Glomerular visceral epithelial cell (primary cell): ENCODE measurements around the gene TMC4.
A peak's percentile ranks its signal among the peaks of the same experiment; 100 is the strongest.

Experiments used
- DNase-seq: peaks from one replicate; pipeline ENCODE4 v3.0.0-alpha.2; 2016; ENCODE audit errors: extremely low spot score

TMC4 gene

DNA sequence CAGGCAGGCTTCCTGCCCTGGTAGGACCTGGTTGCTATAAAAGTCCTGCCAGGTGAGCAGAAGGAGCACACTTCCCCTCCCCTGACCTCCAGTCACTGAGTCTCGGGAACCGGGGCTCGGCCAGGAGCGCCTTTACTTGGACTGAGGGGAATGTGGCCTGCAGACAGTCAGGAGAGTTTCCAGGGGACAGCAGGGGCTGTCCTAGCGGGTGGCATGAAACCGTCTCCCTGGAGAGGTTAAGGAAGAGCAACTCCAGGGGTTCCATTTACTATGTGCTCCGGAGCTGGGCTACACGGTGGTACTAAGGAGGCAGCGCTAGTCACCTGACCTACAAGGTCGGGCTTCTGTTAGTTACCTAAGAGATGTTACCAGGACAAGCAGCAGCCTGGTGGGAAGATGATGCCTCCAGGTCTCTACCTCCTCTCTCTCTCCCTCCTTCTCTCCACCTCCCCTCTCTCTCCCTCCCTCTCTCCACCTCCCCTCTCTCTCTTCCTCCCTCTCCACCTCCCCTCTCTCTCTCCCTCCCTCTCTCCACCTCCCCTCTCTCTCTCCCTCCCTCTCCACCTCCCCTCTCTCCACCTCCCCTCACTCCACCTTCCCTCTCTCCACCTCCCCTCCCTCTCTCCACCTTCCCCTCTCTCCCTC, 39.5 kb downstream of the TMC4 start:
- peak; percentile 90 for DNase-seq

DNA sequence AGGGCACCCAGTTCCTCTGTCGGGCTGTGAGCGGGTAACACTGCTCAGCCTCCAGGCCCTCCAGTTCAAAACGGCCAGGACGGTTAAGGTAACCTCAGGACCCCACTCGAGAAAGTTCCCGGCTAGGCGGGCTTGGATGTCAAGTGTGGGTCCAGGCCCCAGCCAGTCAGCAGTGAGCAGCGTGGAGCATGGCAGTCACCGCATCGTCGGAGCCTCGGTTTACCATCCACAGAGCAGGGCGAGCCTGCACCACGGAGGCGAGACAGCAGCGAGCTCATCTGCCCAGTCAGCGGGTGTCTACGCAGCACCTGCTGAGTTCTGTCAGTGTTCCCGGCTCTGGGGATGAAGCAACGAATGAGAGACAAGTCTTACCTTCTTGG, 43.4 kb downstream of the TMC4 start:
- no peak for DNase-seq

DNA sequence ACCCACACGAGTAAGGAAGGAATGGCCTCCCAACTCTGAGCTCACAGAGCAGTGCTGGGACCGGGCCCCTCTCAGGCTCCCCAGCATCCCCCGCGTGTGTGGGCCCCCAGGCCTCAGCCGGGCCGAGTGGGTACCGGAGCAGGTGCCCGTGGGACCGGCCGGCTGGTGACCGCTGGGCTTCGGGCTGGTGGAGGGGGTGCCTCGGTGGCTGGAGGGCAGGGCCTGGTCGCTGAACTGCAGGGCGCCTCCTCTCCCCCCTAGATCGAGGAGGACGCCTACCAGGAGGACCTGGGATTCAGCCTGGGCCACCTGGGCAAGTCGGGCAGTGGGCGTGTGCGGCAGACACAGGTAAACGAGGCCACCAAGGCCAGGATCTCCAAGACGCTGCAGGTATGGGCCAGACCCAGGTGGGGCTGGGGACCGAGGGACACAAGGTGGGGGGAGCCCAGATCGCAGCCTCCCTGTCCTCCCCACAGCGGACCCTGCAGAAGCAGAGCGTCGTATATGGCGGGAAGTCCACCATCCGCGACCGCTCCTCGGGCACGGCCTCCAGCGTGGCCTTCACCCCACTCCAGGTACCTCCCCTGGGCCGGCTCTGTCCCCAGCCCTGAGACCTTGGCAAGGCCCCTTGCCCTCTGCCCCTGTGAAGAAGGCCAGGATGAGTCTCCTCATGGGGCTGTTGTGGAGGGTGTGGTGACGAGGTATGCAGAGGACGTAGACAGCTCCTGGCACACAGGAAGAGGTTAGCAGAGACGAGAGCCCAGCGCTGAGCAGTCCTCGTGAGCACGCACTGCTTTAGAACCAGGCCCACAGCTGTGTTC, 44.0 kb downstream of the TMC4 start:
- DNase-seq = no peak

- no peak for DNase-seq
These were observed 44.6 kb downstream of the TMC4 start for GRCh38 chr19:54128441-54128725.

- no peak for DNase-seq
These were observed 45.1 kb downstream of the TMC4 start for GRCh38 chr19:54127688-54128440.

DNA sequence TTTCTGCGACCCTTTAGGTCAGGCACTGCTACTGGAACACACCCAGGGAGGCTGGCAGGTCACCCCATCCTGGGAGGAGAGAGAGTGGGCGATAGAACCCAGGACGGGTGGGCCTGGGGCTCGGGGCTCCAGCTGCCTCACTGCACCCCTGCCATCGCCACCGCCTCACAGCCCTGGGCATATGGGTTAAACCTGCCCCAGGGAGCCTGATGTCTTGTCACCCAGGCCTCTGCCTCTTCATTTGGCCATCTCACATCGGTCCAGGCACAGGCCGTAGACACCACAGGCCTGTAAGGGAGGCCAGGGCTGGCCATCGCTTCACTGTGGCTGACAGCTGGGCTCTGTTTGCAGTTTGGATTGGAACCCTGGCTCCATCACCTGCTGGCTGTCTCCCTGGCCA, 47.2 kb downstream of the TMC4 start:
- DNase-seq = no peak

GRCh38 chr19:54124393-54124792, 48.6 kb downstream of the TMC4 start:
- DNase-seq = no peak

GRCh38 chr19:54123682-54124081, 49.3 kb downstream of the TMC4 start:
- DNase-seq = no peak

DNA sequence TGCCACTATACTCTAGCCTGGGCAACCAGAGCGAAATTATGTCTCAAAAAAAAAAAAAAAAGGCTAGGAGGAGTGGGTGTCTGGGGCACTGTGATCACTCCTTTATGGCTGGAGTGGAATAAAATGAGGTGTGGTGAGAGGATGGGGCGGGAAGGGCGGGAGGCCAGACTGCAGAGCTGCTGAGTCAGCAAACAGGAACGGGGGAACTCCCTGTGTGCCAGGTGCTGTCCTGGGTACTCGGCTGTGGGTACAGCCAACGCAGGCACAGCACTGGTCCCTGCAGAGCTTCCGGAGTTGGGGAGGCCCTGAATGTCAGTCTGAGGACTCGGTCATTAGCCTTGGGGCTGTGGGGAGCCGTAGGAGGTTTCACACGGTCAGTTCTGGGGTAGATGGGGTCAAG, 51.7 kb downstream of the TMC4 start:
- no peak for DNase-seq

GRCh38 chr19:54115109-54116063, 57.6 kb downstream of the TMC4 start, which contains the start of the genes PRPF31 and TFPT:
Gene PRPF31, plus strand, starts transcription at chr19:54115754. Its CDS starts 2,525 bp downstream, at chr19:54118279.
Gene TFPT, minus strand, starts transcription at chr19:54115657. Its CDS starts 388 bp downstream, at chr19:54115269.
- DNase-seq = peak; percentile 95

DNA sequence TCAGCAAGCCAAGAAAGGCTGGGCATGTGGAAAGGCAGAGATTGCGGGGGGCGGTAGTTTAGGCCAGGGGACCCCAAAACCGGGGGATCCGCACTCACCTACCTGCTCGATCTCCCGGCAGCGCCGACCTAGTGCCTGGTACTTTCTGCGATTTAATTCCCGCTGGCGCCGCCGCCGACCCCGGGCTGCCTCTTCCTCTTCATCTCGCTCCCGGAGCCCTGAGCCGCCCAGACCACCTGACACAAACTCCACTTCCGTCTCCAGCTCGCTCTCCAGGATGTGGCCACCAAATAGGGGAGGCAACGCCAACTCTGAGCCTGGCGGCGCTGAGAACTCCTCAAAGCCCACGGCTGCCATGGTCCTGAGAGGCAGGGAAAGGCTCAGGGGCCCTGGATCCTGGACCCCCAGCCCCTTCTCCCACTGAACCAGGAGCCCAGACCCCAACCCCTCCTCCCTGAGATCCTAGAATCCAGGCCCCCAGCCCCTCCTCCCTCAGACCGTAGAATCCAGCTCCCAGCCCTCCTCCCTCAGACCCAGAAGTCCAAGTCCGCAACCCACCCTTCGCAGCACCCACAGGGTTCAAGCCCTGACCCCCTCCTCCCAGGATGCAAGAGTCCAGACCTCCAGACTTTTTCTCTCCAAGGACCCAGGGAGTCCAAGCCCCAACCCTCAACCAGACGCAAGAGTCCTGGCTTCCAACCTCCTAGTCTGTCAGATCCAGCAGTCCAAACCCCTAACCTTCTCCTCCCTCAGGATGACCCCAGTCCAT, 58.4 kb downstream of the TMC4 start:
- peak; percentile 55 for DNase-seq
